A204.1 (cell line): ENCODE data around the gene MT4.

Experiments used
- FAIRE-seq: peaks from 2 replicates; lab custom pipeline; 2012; peaks lifted over from hg19 to GRCh38; lab: Jason Lieb, UNC

Gene MT4

GRCh38 chr16:56564793-56565477, at the start of gene MT4:
Gene MT4, plus strand, starts transcription at chr16:56565073. Its CDS starts 56 bp downstream, at chr16:56565129.
- FAIRE-seq, result no peak

DNA sequence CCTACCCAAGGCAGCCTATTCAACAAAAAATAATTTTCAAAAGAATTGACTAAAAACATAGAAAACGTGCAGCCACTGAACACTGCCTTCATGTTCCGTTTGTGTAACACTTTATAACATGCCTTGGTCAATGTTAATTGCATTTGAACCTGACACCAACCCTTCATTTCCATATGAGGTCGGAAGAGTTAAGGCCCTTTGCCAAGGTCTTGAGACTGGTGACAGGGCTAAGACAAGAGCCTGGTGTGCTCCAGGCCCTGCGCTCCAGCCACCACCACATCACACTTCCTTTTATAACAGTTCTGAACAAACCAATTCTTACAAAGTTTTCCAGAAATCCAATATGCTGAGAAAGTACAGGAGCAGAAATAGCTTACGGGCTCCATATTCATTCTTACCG, 49.2 kb upstream of the MT4 start:
- no peak for FAIRE-seq

DNA sequence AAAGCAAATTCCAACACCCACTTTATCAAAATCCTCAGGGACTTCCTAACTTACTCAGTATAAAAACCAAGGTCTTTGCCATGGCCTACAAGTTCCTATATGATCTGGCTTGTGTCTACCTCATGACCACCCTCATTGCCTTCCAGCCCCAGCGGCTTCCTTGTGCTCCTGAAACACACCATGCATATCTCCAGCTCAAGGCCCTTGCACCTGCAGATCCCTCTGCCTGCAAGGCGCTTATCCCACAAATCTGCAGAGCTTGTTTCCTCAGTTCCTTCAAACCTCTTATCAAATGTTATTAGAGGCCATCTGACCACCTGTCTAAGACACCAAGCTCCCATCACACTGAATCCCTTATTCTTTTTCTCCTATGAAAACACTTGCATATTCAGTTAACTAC, 47.7 kb upstream of the MT4 start:
- no peak for FAIRE-seq

DNA sequence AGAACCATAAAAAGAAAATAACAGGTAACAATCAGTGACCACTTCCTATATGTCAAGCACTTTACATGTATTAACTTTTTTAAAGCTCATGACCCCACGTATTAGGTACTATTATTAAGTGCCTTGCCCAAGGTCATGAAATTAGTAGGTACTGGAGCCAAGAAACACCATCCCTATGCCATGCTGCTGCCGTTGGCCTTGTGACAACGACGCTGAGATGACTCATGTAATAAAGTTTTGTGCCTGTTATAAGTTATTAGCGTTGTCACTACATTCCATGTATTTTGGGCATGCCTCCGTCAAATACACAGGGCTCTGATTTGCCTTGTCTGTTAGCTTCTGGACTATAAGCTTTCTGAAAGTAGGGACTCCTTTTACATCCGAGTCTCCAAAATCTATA, 46.4 kb upstream of the MT4 start:
- no peak for FAIRE-seq

DNA sequence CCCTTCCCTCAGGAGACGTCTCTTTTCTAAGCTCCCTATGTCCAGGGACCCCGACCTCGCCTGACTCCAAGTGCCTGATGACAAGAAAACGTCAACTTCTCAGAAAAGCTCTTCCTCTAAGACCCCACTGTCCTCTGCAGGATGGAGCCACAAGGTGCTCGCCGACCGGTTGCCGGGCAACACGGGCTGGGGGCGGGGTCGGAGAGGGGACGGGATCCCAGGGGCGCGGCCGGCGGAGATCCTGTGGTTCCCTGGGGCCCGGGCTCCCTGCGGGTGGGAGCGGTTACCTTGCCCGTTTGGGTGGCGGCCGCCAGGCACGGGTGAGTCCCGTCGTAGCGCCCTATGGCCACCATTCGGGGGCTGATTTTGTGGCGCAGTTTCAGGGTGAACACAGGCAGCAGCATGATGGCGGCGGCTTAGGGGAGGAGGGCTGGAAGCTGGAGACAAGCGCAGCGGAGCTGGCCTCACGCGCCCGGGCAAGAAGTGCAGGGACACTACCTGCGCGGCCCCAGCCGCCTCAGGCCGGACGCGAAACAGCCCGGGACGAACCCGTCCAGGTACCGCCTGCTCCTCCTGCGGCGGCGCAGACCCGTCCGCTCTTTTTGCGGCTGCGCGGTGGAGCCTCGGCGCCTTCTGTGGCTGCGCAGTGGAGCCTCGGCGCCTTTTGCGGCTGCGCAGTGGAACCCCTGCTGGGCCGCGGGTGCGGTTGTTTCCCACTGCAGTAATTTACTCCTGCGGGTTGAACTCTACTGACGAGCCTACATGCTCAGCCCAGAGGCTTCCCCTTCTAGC, 45.2 kb upstream of the MT4 start, which contains the start of gene BBS2:
Gene BBS2 (minus strand): TSS at position 566 of the 792 bp plus-strand sequence. CDS start 162 bp downstream, at position 404.
- no peak for FAIRE-seq

- no peak for FAIRE-seq
These were observed 44.7 kb upstream of the MT4 start for GRCh38 chr16:56520251-56520577.

DNA sequence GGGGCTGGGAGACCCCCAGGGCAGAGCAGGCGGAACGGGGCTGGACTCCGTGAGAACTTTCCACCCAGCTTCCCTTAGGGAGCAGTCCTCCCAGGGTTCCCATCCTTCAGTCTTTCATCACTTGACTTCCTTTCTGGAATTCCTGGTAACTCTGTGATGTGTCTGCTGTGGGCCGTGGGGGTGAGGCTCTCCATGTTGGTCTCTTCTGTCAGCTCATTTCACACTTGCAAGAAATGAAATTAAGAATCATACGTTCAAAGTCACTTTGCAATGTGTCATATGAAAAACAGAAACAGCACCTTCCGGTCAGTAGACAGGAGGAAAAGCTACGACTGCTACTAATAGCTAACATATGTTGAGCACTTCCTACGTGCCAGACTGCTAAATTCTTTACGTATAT, 39.6 kb upstream of the MT4 start:
- no peak for FAIRE-seq

DNA sequence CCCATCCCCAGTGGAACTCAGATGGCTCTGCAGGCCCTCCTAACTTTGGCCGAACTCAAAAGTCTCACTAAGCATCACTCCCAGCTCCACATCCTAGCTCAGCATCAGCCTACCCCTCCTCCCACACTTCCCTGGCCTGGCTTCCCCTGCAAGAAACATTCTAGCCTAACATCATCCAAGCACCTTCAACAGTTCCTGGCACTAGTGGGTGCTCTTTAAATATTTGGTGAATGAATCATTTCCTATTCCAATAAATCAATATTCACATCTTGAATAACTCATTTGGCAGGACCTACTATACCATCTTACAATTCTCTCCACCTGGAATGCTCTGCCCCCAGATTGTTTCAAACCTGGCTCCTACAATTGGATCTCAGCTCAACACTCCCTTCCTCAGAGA, 34.0 kb upstream of the MT4 start:
- FAIRE-seq, result no peak

GRCh38 chr16:56532714-56533113, 32.2 kb upstream of the MT4 start:
- no peak for FAIRE-seq

GRCh38 chr16:56534847-56535383, 30.0 kb upstream of the MT4 start:
- no peak for FAIRE-seq

- no peak for FAIRE-seq
These were observed 26.5 kb upstream of the MT4 start for GRCh38 chr16:56538331-56538730.

DNA sequence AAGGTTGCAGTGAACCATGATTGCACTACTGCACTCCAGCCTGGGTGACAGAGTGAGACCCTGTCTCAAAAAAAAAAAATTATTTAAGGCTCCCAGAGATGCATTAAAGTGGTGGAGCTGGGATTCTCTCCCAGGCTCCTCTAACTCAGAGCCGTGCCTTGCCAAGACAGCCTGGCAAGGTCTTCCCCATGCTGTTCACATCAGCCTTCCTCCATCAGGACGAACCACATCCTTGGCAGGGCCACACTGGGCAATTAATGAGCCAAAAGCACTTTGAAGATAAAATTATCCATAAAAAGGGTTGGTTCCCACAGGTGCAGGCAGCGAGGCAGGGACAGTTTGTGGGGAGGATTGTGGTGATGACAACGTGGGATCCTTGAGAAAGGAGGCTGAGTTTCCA, 25.2 kb upstream of the MT4 start:
- no peak for FAIRE-seq

- no peak for FAIRE-seq
These were observed 22.8 kb upstream of the MT4 start for GRCh38 chr16:56542039-56542438.

- FAIRE-seq, result no peak
These were observed 17.5 kb upstream of the MT4 start for GRCh38 chr16:56547120-56547948.

DNA sequence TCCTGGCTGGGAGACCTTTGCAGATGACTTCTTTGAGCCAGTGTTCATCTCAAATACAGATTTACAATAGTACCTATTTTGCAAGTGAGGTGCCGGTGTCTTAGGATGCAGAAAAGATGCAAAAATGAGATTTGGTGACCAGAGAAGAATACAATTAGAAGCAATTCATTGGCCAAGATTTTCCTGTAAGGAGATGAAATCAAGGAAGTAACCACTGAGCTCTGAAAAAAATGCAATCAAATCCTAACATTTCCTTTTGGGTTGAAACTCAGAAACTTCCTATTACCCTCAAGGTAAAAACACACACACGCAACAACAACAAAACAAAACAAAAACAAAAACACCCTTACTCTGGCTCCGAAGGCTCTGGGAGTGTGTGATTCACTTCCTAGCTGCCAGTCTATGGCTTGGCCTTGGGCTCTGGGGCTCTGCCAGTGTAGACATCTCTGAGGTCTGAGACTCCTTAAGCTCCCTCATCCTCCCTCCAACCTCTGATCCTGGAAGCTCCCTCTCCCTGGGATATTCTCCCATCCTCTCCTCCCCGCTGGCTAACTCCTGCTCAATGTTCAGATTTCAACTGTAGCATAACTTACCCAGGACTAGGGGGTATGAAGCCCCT, 16.8 kb upstream of the MT4 start:
- no peak for FAIRE-seq

- FAIRE-seq, result no peak
These were observed 15.7 kb upstream of the MT4 start for GRCh38 chr16:56549161-56549560.

DNA sequence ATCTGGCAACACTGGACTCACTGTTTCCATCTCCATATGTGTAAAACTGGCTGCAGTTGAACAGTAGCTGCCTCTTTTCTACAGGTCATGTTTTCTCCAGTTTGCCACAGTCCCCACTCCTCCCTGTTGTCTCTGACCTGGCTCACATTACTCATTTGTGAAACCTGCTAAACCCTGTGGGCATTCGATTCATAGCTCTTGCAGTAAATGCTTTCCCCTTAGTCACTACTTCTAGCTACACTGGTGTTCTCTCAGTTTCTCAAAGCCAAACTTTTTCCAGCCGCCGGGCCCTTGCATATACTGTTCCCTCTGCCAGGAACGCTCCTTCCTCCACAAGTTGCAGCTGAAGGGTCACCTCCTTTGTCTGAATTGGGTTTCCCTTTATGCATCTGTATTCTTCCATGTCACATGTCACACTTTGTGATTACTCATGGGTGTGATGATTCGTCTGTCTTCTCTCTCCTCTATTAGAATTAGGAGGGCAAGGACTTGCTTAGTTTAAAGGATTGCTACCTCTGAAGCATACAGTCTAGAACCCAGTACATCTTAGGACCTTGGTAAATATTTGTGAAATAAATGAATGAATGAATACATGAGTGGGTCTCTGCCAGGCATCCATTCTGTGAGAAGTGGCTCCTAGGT, 15.0 kb upstream of the MT4 start:
- FAIRE-seq, result no peak

- FAIRE-seq, result no peak
These were observed 12.8 kb upstream of the MT4 start for GRCh38 chr16:56551796-56552738.

GRCh38 chr16:56554441-56554840, 10.4 kb upstream of the MT4 start:
- no peak for FAIRE-seq

DNA sequence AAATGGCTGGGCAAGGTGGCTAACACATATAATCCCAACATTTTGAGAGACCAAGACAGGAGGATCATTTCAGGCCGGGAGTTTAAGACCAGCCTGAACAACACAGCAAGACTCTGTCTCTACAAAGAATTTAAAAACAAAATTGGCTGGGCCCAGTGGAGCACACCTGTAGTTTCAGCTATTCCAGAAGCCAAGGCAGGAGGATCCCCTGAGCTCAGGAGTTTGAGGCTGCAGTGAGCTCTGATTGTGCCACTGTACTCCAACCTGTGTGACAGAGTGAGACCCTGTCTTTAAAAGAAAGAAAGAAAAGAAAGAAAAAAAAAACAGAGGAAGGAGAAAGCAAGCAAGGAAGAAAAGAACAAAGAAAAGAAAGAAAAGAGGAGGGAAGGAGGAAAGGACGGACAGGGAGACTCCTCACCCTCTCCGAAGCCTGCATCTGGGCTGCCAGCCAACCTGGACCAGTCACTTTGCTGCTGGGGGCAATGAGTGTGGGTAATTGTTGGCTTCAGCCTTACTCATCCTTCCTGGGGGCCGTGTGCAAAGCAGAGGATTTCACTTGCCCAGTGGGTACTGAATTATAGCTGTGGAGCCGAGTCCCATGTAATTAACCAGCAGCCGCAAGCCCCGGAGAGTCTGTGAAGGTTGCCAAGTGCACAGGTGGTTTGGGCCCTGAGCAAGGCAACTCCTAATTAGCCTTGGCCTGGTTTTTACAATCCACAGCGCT, 6.7 kb upstream of the MT4 start:
- FAIRE-seq, result no peak
